Breast epithelium (tissue), 3 donors: ENCODE results near the gene ATP6V1C2.

Experiments
- POLR2A ChIP-seq: fragments of 450-650 bp; IDR thresholded peaks from one replicate; pipeline ENCODE4 v1.6.1; 2016; ENCODE audit warnings: antibody characterized with exemption, mild to moderate bottlenecking, moderate library complexity
- POLR2AphosphoS5 ChIP-seq, 3 donors: sonication (generic); formaldehyde crosslinking; IDR thresholded peaks; one replicate each; pipeline ENCODE4 v1.6.1; 2017; ENCODE audit warnings: antibody characterized with exemption in 3 of 3
- TF ChIP-seq, protein P1 (sequence below), 3 donors: fragments of 450-650 bp; IDR thresholded peaks; one replicate each; pipeline ENCODE4 v1.5.1; 2016 to 2017; ENCODE audit warnings: antibody characterized with exemption in 3 of 3, mild to moderate bottlenecking in 3 of 3, moderate library complexity in 3 of 3

- TF ChIP-seq, protein P1, sequence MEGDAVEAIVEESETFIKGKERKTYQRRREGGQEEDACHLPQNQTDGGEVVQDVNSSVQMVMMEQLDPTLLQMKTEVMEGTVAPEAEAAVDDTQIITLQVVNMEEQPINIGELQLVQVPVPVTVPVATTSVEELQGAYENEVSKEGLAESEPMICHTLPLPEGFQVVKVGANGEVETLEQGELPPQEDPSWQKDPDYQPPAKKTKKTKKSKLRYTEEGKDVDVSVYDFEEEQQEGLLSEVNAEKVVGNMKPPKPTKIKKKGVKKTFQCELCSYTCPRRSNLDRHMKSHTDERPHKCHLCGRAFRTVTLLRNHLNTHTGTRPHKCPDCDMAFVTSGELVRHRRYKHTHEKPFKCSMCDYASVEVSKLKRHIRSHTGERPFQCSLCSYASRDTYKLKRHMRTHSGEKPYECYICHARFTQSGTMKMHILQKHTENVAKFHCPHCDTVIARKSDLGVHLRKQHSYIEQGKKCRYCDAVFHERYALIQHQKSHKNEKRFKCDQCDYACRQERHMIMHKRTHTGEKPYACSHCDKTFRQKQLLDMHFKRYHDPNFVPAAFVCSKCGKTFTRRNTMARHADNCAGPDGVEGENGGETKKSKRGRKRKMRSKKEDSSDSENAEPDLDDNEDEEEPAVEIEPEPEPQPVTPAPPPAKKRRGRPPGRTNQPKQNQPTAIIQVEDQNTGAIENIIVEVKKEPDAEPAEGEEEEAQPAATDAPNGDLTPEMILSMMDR (IDR thresholded peaks at IDR 0.05): no peak
- no peak for TF ChIP-seq POLR2AphosphoS5 (IDR thresholded peaks at IDR 0.05)
- no peak for TF ChIP-seq POLR2A
These were observed 108.8 kb downstream of the ATP6V1C2 start for GRCh38 chr2:10830203-10830602.
